Stimulated activated CD4-positive, alpha-beta T cell treated with anti-CD3 and anti-CD28 coated beads, Interleukin-1b, Interleukin-23, amount 100 ng/mL, for 24 hours (primary cell): ENCODE results near the gene CHD6.

Experiments used
- DNase-seq, 4 experiments: peaks; one replicate each; pipeline ENCODE4 v3.0.0-alpha.2; 2020; ENCODE audit warnings: low read depth in 4 of 4, low spot score in 1 of 4

Gene CHD6

GRCh38 chr20:41470362-41471095, 147.6 kb downstream of the CHD6 start:
- no peak for DNase-seq

- DNase-seq = no peak
Measured at GRCh38 chr20:41469868-41470267, 148.3 kb downstream of the CHD6 start.

GRCh38 chr20:41468994-41469600, 149.1 kb downstream of the CHD6 start:
- DNase-seq = no peak

- DNase-seq = no peak
Measured at GRCh38 chr20:41467690-41468089, 150.5 kb downstream of the CHD6 start.

GRCh38 chr20:41467220-41467619, 151.0 kb downstream of the CHD6 start:
- DNase-seq = no peak

- no peak for DNase-seq
Measured at GRCh38 chr20:41463567-41463966, 154.6 kb downstream of the CHD6 start.

- no peak for DNase-seq
Measured at GRCh38 chr20:41462372-41463161, 155.6 kb downstream of the CHD6 start.

- no peak for DNase-seq
Measured at GRCh38 chr20:41458761-41459160, 159.4 kb downstream of the CHD6 start.

GRCh38 chr20:41457173-41457857, 160.9 kb downstream of the CHD6 start:
- DNase-seq = no peak

- no peak for DNase-seq
Measured at GRCh38 chr20:41456351-41456750, 161.8 kb downstream of the CHD6 start.

GRCh38 chr20:41454250-41454649, 163.9 kb downstream of the CHD6 start:
- no peak for DNase-seq

GRCh38 chr20:41453010-41453950, 164.9 kb downstream of the CHD6 start:
- no peak for DNase-seq

- no peak for DNase-seq
Measured at GRCh38 chr20:41452226-41452625, 166.0 kb downstream of the CHD6 start.

GRCh38 chr20:41447006-41447405, 171.2 kb downstream of the CHD6 start:
- no peak for DNase-seq

- DNase-seq = no peak
Measured at GRCh38 chr20:41446456-41446855, 171.7 kb downstream of the CHD6 start.

- DNase-seq = no peak
Measured at GRCh38 chr20:41444821-41445220, 173.4 kb downstream of the CHD6 start.

- DNase-seq = no peak
Measured at GRCh38 chr20:41443691-41444090, 174.5 kb downstream of the CHD6 start.

GRCh38 chr20:41440882-41441281, 177.3 kb downstream of the CHD6 start:
- no peak for DNase-seq

GRCh38 chr20:41437836-41438235, 180.3 kb downstream of the CHD6 start:
- DNase-seq = no peak

GRCh38 chr20:41436679-41437078, 181.5 kb downstream of the CHD6 start:
- no peak for DNase-seq
